ENCODE results near the gene ANKRD29.

DNA sequence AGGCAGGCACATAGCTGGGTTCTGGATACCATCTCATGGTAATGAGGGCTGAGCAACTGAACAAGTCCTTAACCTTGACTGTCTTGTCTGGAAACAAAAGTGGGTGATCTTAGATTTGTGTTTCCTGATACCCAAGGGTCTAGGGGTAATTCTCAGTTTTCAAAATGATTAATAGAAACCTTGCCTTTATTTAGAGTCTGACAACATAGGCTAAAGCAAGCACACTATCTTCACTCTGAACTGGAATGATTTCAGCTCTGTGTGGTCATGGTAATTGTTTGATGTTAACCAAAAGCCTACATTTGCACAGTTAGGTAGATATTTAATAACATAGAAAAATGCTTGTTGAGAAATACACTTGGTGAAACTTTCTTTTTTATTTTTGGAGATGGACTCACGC lies 19.8 kb upstream of the ANKRD29 start:
- TF ChIP-seq POLR2A (IDR thresholded peaks at IDR 0.05; ENCODE audit: extremely low read depth, insufficient read length) (no peak), MYC (IDR thresholded peaks at IDR 0.05; ENCODE audit: low read depth, low read length) (no peak)
- TF ChIP-seq, protein P1, sequence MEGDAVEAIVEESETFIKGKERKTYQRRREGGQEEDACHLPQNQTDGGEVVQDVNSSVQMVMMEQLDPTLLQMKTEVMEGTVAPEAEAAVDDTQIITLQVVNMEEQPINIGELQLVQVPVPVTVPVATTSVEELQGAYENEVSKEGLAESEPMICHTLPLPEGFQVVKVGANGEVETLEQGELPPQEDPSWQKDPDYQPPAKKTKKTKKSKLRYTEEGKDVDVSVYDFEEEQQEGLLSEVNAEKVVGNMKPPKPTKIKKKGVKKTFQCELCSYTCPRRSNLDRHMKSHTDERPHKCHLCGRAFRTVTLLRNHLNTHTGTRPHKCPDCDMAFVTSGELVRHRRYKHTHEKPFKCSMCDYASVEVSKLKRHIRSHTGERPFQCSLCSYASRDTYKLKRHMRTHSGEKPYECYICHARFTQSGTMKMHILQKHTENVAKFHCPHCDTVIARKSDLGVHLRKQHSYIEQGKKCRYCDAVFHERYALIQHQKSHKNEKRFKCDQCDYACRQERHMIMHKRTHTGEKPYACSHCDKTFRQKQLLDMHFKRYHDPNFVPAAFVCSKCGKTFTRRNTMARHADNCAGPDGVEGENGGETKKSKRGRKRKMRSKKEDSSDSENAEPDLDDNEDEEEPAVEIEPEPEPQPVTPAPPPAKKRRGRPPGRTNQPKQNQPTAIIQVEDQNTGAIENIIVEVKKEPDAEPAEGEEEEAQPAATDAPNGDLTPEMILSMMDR (IDR thresholded peaks at IDR 0.05; ENCODE audit: low read depth, low read length), result no peak
- TF ChIP-seq, protein P2, sequence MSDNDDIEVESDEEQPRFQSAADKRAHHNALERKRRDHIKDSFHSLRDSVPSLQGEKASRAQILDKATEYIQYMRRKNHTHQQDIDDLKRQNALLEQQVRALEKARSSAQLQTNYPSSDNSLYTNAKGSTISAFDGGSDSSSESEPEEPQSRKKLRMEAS (IDR thresholded peaks at IDR 0.05; ENCODE audit: low read depth, low read length), result no peak
